ENCODE results near the gene CSK.

Gene CSK

DNA sequence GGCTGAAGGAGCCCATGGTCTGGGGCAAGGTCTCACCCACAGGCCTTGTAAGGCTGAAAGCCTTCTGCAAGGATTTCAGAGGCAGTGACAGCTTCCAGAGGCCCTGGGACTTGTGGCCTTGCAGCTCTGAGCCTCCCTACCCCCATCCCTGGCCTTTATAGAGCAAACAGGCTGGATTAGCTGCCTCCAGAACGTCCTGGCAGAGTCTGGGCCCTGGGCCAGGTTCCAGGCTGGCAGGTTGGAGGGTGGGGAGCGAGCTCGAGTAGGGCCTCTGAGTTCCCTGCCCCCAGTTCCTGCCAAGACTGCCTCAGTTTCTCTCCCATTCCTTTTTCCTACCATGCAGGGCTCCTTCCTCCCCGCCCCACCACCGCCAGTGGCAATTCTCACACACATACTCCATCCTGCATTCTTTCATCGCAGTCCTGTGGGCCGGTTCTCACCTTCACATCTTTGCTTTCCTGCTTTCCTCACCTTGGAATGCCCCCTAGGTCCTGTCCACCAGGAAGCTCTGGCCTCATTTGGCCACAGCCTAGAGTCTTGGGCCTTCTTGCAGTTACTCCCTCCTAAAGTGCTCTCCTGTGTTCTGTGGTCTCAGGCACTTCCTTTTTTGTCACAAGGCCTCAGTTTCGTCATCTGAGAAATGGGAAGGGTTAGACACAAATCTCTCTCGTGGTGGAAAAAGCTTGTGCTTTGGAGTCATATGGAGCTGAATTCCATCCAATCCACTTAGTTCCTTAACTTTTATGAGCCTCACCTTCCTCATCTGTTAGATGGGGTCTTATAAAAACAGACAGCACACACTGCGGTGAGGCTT lies 33.4 kb downstream of the CSK start:
- Histone ChIP-seq H3K27ac (ENCODE audit: low read length) (no peak overlapping the region), H3K9me3 (ENCODE audit: control insufficient read depth, insufficient read depth, low read length) (no peaks in the 10 kb centered on the region), H3K27me3 (ENCODE audit: control insufficient read depth, insufficient read depth, low read length) (no peaks in the 10 kb centered on the region), H3K4me1 (ENCODE audit: control insufficient read depth, insufficient read depth, low read length) (0 out of 2 replicates have a peak, but pooled peaks cover 2% of the 10 kb centered on the region), H3K4me3 (ENCODE audit: low read length) (no peak overlapping the region), H3K36me3 (ENCODE audit: control insufficient read depth, insufficient read depth, low read length) (no peaks in the 10 kb centered on the region)
- DNase-seq (ENCODE audit: low read depth, low spot score), result no peak
- no CpG with 5 or more reads among the region's 10 CpGs for WGBS (ENCODE audit: insufficient coverage, insufficient read length)

DNA sequence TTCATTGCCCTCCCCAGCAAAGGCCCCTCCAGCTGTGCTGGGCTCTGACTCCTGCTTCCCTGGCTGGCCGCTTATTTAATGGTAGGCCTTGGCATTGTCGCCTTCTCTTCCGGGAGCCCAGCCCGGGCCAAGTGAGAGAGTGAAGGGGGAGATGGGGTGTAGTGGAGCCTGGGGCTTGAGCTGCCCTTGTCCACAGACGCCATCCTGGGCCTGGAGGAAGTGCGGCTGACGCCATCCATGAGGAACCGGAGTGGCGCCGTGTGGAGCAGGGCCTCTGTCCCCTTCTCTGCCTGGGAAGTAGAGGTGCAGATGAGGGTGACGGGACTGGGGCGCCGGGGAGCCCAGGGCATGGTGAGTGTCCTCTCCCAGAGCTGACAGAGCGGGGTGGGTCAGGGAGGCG lies 34.1 kb downstream of the CSK start:
- no peak for DNase-seq (ENCODE audit: low read depth, low spot score)
- 0 out of 2 replicates have a peak, but pooled peaks cover 2% of the 10 kb centered on the region for H3K4me1 ChIP-seq (ENCODE audit: control insufficient read depth, insufficient read depth, low read length)
- H3K27ac ChIP-seq (ENCODE audit: low read length), result no peak overlapping the region
- no peaks in the 10 kb centered on the region for H3K27me3 ChIP-seq (ENCODE audit: control insufficient read depth, insufficient read depth, low read length)
- no peaks in the 10 kb centered on the region for H3K36me3 ChIP-seq (ENCODE audit: control insufficient read depth, insufficient read depth, low read length)
- no peaks in the 10 kb centered on the region for H3K9me3 ChIP-seq (ENCODE audit: control insufficient read depth, insufficient read depth, low read length)
- no peak overlapping the region for H3K4me3 ChIP-seq (ENCODE audit: low read length)
- no CpG with 5 or more reads among the region's 15 CpGs for WGBS (ENCODE audit: insufficient coverage, insufficient read length)

GRCh38 chr15:74816624-74817369 lies 34.9 kb downstream of the CSK start:
- Histone ChIP-seq H3K4me1 (ENCODE audit: control insufficient read depth, insufficient read depth, low read length) (0 out of 2 replicates have a peak, but pooled peaks cover 2% of the 10 kb centered on the region), H3K27me3 (ENCODE audit: control insufficient read depth, insufficient read depth, low read length) (no peaks in the 10 kb centered on the region), H3K36me3 (ENCODE audit: control insufficient read depth, insufficient read depth, low read length) (no peaks in the 10 kb centered on the region), H3K4me3 (ENCODE audit: low read length) (no peak overlapping the region), H3K27ac (ENCODE audit: low read length) (no peak overlapping the region), H3K9me3 (ENCODE audit: control insufficient read depth, insufficient read depth, low read length) (no peaks in the 10 kb centered on the region)
- no peak for DNase-seq (ENCODE audit: low read depth, low spot score)
- WGBS (ENCODE audit: insufficient coverage, insufficient read length), result no CpG with 5 or more reads among the region's 19 CpGs

DNA sequence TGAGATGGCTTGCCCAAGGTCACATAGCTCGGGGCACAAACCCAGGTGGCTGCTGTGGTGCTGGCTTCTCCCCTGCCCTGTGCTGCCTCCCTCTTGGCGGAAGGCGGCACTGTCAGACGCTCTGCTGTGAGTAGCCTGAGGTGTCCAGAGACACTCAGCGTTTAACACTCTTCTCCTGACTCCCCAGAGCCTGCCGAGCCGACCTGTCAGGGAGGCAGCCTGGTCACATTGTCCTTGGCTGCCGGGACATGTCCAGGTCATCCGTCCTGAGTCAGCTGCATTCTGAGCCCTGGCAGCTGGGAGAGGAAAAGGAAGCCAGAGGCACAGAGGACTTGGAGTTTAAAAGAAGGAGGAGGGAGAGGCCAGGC lies 35.5 kb downstream of the CSK start:
- Histone ChIP-seq H3K9me3 (ENCODE audit: control insufficient read depth, insufficient read depth, low read length) (no peaks in the 10 kb centered on the region), H3K4me3 (ENCODE audit: low read length) (no peak overlapping the region), H3K4me1 (ENCODE audit: control insufficient read depth, insufficient read depth, low read length) (0 out of 2 replicates have a peak, but pooled peaks cover 2% of the 10 kb centered on the region), H3K27ac (ENCODE audit: low read length) (no peak overlapping the region), H3K27me3 (ENCODE audit: control insufficient read depth, insufficient read depth, low read length) (no peaks in the 10 kb centered on the region), H3K36me3 (ENCODE audit: control insufficient read depth, insufficient read depth, low read length) (no peaks in the 10 kb centered on the region)
- DNase-seq (ENCODE audit: low read depth, low spot score), result no peak
- WGBS (ENCODE audit: insufficient coverage, insufficient read length), result no CpG with 5 or more reads among the region's 9 CpGs

GRCh38 chr15:74820056-74820455 lies 38.2 kb downstream of the CSK start:
- DNase-seq (ENCODE audit: low read depth, low spot score), result no peak
- H3K9me3 ChIP-seq (ENCODE audit: control insufficient read depth, insufficient read depth, low read length), result no peaks in the 10 kb centered on the region
- no peaks in the 10 kb centered on the region for H3K36me3 ChIP-seq (ENCODE audit: control insufficient read depth, insufficient read depth, low read length)
- peaks cover 2% of the 10 kb centered on the region; the same call in 1 of the 2 replicates for H3K27me3 ChIP-seq (ENCODE audit: control insufficient read depth, insufficient read depth, low read length)
- no peak overlapping the region for H3K27ac ChIP-seq (ENCODE audit: low read length)
- WGBS (ENCODE audit: insufficient coverage, insufficient read length), result no CpG with 5 or more reads among the region's 5 CpGs
- 0 out of 2 replicates have a peak, but pooled peaks cover 2% of the 10 kb centered on the region for H3K4me1 ChIP-seq (ENCODE audit: control insufficient read depth, insufficient read depth, low read length)
- no peak overlapping the region for H3K4me3 ChIP-seq (ENCODE audit: low read length)

DNA sequence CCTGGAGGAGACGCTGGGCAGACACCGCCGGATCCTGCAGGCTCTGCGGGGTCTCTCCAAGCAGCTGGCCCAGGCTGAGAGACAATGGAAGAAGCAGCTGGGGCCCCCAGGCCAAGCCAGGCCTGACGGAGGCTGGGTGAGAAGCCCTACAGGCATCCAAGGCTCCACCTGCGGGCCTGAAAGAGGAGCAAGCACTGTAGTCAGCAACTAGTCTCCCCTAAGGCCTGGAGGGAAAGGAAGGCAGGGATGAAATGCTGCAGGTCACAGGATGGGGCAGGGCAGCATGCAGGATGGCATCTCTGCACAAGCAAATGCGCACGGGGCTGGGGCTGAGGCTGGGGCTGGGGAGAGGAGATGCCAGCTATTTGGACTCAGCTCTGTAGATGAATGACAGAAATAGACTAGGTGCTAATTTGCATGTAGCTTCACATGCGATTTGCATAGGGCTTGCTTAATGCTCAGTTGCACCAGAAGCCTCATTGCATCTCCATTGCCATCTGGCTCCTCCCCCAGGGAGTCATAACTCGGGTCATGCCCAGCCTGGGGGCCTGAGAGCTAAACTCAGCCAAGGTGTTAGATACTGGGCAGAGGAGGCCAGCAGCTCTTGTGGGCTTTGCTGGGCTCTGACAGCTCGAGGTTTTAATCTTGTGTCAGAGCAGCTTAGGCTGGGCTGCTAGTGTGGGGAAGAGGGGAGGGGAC lies 39.4 kb downstream of the CSK start:
- Histone ChIP-seq H3K9me3 (ENCODE audit: control insufficient read depth, insufficient read depth, low read length) (no peaks in the 10 kb centered on the region), H3K27ac (ENCODE audit: low read length) (no peak overlapping the region), H3K4me1 (ENCODE audit: control insufficient read depth, insufficient read depth, low read length) (0 out of 2 replicates have a peak, but pooled peaks cover 2% of the 10 kb centered on the region), H3K27me3 (ENCODE audit: control insufficient read depth, insufficient read depth, low read length) (peaks cover 6% of the 10 kb centered on the region; the same call in 1 of the 2 replicates), H3K4me3 (ENCODE audit: low read length) (no peak overlapping the region), H3K36me3 (ENCODE audit: control insufficient read depth, insufficient read depth, low read length) (no peaks in the 10 kb centered on the region)
- WGBS (ENCODE audit: insufficient coverage, insufficient read length), result no CpG with 5 or more reads among the region's 11 CpGs
- no peak for DNase-seq (ENCODE audit: low read depth, low spot score)

- H3K4me1 ChIP-seq (ENCODE audit: control insufficient read depth, insufficient read depth, low read length), result peaks cover 4% of the 10 kb centered on the region; the same call in 1 of the 2 replicates
- H3K4me3 ChIP-seq (ENCODE audit: low read length), result no peak overlapping the region
- no peak overlapping the region for H3K27ac ChIP-seq (ENCODE audit: low read length)
- no peaks in the 10 kb centered on the region for H3K36me3 ChIP-seq (ENCODE audit: control insufficient read depth, insufficient read depth, low read length)
- no CpG with 5 or more reads among the region's 7 CpGs for WGBS (ENCODE audit: insufficient coverage, insufficient read length)
- H3K27me3 ChIP-seq (ENCODE audit: control insufficient read depth, insufficient read depth, low read length), result peaks cover 8% of the 10 kb centered on the region; the same call in 1 of the 2 replicates
- DNase-seq (ENCODE audit: low read depth, low spot score), result no peak
- no peaks in the 10 kb centered on the region for H3K9me3 ChIP-seq (ENCODE audit: control insufficient read depth, insufficient read depth, low read length)
Observed at GRCh38 chr15:74821790-74822158, 39.9 kb downstream of the CSK start.

DNA sequence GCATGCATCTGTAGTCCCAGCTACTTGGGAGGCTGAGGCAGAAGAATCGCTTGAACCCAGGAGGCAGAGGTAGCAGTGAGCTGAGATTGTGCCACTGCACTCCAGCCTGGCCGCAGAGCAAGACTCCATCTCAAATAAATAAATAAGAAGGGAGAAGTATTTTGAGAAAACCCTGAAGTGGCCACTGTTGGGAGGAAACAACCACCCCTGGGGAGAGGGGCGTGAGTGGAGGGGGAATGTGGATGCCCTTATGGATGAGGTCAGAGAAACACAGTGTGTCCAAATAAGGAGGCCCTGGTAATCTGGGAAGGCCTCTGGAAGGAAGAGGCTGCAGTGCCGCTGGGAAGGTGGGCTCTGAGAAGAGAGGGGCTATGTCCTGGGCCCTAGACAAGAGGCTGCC lies 40.4 kb downstream of the CSK start:
- Histone ChIP-seq H3K9me3 (ENCODE audit: control insufficient read depth, insufficient read depth, low read length) (no peaks in the 10 kb centered on the region), H3K27me3 (ENCODE audit: control insufficient read depth, insufficient read depth, low read length) (peaks cover 12% of the 10 kb centered on the region; the same call in 1 of the 2 replicates), H3K4me3 (ENCODE audit: low read length) (no peak overlapping the region), H3K4me1 (ENCODE audit: control insufficient read depth, insufficient read depth, low read length) (peaks cover 5% of the 10 kb centered on the region; the same call in 1 of the 2 replicates), H3K36me3 (ENCODE audit: control insufficient read depth, insufficient read depth, low read length) (no peaks in the 10 kb centered on the region), H3K27ac (ENCODE audit: low read length) (no peak overlapping the region)
- no peak for DNase-seq (ENCODE audit: low read depth, low spot score)
- no CpG with 5 or more reads among the region's 4 CpGs for WGBS (ENCODE audit: insufficient coverage, insufficient read length)

GRCh38 chr15:74823324-74823723 lies 41.4 kb downstream of the CSK start:
- no peak overlapping the region for H3K4me3 ChIP-seq (ENCODE audit: low read length)
- H3K36me3 ChIP-seq (ENCODE audit: control insufficient read depth, insufficient read depth, low read length), result no peaks in the 10 kb centered on the region
- H3K27me3 ChIP-seq (ENCODE audit: control insufficient read depth, insufficient read depth, low read length), result peaks cover 13% of the 10 kb centered on the region; the same call in 1 of the 2 replicates
- WGBS (ENCODE audit: insufficient coverage, insufficient read length), result no CpG with 5 or more reads among the region's 6 CpGs
- H3K4me1 ChIP-seq (ENCODE audit: control insufficient read depth, insufficient read depth, low read length), result peaks cover 5% of the 10 kb centered on the region; the same call in 1 of the 2 replicates
- no peaks in the 10 kb centered on the region for H3K9me3 ChIP-seq (ENCODE audit: control insufficient read depth, insufficient read depth, low read length)
- H3K27ac ChIP-seq (ENCODE audit: low read length), result no peak overlapping the region
- no peak for DNase-seq (ENCODE audit: low read depth, low spot score)

GRCh38 chr15:74824976-74825375 lies 43.1 kb downstream of the CSK start:
- Histone ChIP-seq H3K4me3 (ENCODE audit: low read length) (no peak overlapping the region), H3K9me3 (ENCODE audit: control insufficient read depth, insufficient read depth, low read length) (no peaks in the 10 kb centered on the region), H3K4me1 (ENCODE audit: control insufficient read depth, insufficient read depth, low read length) (peaks cover 5% of the 10 kb centered on the region; the same call in 1 of the 2 replicates), H3K27me3 (ENCODE audit: control insufficient read depth, insufficient read depth, low read length) (peaks cover 13% of the 10 kb centered on the region; the same call in 1 of the 2 replicates), H3K36me3 (ENCODE audit: control insufficient read depth, insufficient read depth, low read length) (no peaks in the 10 kb centered on the region), H3K27ac (ENCODE audit: low read length) (no peak overlapping the region)
- no peak for DNase-seq (ENCODE audit: low read depth, low spot score)
- WGBS (ENCODE audit: insufficient coverage, insufficient read length), result no CpG with 5 or more reads among the region's 7 CpGs
